ENCODE data around the gene ZGPAT. TPM values are rescaled to one million over a fixed set of nuclear protein-coding genes. Genes with fewer than 3 reads are reported as not detected.

Gene ZGPAT
- total RNA-seq, 1 donor from 2014 or later = 25.5 TPM

- FAIRE-seq (no peak), DNase-seq (ENCODE audit: low read depth) (no peak)
- no peak for TF ChIP-seq CTCF (IDR thresholded peaks at IDR 0.05; ENCODE audit: insufficient read depth, low read length, severe bottlenecking)
Measured at GRCh38 chr20:63750807-63751470, 43.1 kb downstream of the ZGPAT start.

GRCh38 chr20:63751471-63752271 lies 43.8 kb downstream of the ZGPAT start:
- Histone ChIP-seq H3K36me3 (ENCODE audit: control insufficient read depth, insufficient read depth, low read length) (no peaks in the 10 kb centered on the region), H3K27me3 (ENCODE audit: control insufficient read depth, insufficient read depth, low read length) (no peaks in the 10 kb centered on the region), H3K4me3 (ENCODE audit: low read depth, low read length) (no peak overlapping the region)
- no peak for TF ChIP-seq CTCF (IDR thresholded peaks at IDR 0.05; ENCODE audit: insufficient read depth, low read length, severe bottlenecking)
- DNase-seq (ENCODE audit: low read depth) (no peak), FAIRE-seq (no peak)

More at GRCh38 chr20:63750807-63751470, 43.1 kb downstream of the ZGPAT start:
- Histone ChIP-seq H3K27me3 (ENCODE audit: control insufficient read depth, insufficient read depth, low read length) (no peaks in the 10 kb centered on the region), H3K36me3 (ENCODE audit: control insufficient read depth, insufficient read depth, low read length) (no peaks in the 10 kb centered on the region), H3K4me3 (ENCODE audit: low read depth, low read length) (no peak overlapping the region)

- Histone ChIP-seq H3K4me3 (ENCODE audit: low read depth, low read length) (no peak overlapping the region), H3K36me3 (ENCODE audit: control insufficient read depth, insufficient read depth, low read length) (no peaks in the 10 kb centered on the region), H3K27me3 (ENCODE audit: control insufficient read depth, insufficient read depth, low read length) (no peaks in the 10 kb centered on the region)
- DNase-seq (ENCODE audit: low read depth) (no peak), FAIRE-seq (no peak)
- TF ChIP-seq CTCF (IDR thresholded peaks at IDR 0.05; ENCODE audit: insufficient read depth, low read length, severe bottlenecking) = no peak
Measured at GRCh38 chr20:63752411-63753101, 44.7 kb downstream of the ZGPAT start.

GRCh38 chr20:63753381-63753780 lies 45.5 kb downstream of the ZGPAT start:
- no peaks in the 10 kb centered on the region for H3K27me3 ChIP-seq (ENCODE audit: control insufficient read depth, insufficient read depth, low read length)
- no peak overlapping the region for H3K4me3 ChIP-seq (ENCODE audit: low read depth, low read length)
- H3K36me3 ChIP-seq (ENCODE audit: control insufficient read depth, insufficient read depth, low read length) = no peaks in the 10 kb centered on the region
- DNase-seq (ENCODE audit: low read depth) = no peak
- TF ChIP-seq CTCF (IDR thresholded peaks at IDR 0.05; ENCODE audit: insufficient read depth, low read length, severe bottlenecking) = no peak
- FAIRE-seq = no peak

- Histone ChIP-seq H3K36me3 (ENCODE audit: control insufficient read depth, insufficient read depth, low read length) (no peaks in the 10 kb centered on the region), H3K4me3 (ENCODE audit: low read depth, low read length) (no peak overlapping the region), H3K27me3 (ENCODE audit: control insufficient read depth, insufficient read depth, low read length) (no peaks in the 10 kb centered on the region)
- DNase-seq (ENCODE audit: low read depth) (no peak), FAIRE-seq (no peak)
- TF ChIP-seq CTCF (IDR thresholded peaks at IDR 0.05; ENCODE audit: insufficient read depth, low read length, severe bottlenecking) = no peak
Measured at GRCh38 chr20:63754008-63754407, 46.2 kb downstream of the ZGPAT start.
